IMR-90 (cell line): ENCODE measurements around the gene AAGAB.

Experiments used
- BHLHE40 ChIP-seq: fragments of 150-350 bp; IDR thresholded peaks from 2 replicates; pipeline ENCODE4 v1.6.1; 2016; ENCODE audit warnings: mild to moderate bottlenecking, low read depth, low read length
- MAFK ChIP-seq: IDR thresholded peaks from 2 replicates; pipeline ENCODE4 v1.6.1; 2012; ENCODE audit warnings: low read depth, low read length, improper control_type of control experiment
- POLR2A ChIP-seq: IDR thresholded peaks from 2 replicates; pipeline ENCODE4 v1.6.1; 2012; ENCODE audit warnings: mild to moderate bottlenecking, low read depth, low read length
- RAD21 ChIP-seq: IDR thresholded peaks from 2 replicates; pipeline ENCODE4 v1.6.1; 2012; ENCODE audit warnings: low read length, improper control_type of control experiment
- RFX5 ChIP-seq: IDR thresholded peaks from 2 replicates; pipeline ENCODE4 v1.8.0; 2012; ENCODE audit warnings: low read depth, mild to moderate bottlenecking, low read length, moderate library complexity
- SMC3 ChIP-seq: fragments of 150-350 bp; IDR thresholded peaks from 2 replicates; pipeline ENCODE4 v1.6.1; 2016; ENCODE audit warnings: low read depth, mild to moderate bottlenecking, antibody characterized with exemption, low read length, moderate library complexity
- TF ChIP-seq, protein P1 (sequence below): conservative IDR thresholded peaks from 2 replicates; pipeline ENCODE4 v1.5.1; 2012; ENCODE audit warnings: mild to moderate bottlenecking, low read depth, low read length, improper control_type of control experiment
- TF ChIP-seq, protein P2 (sequence below): fragments of 150-350 bp; IDR thresholded peaks from 2 replicates; pipeline ENCODE4 v1.6.1; 2017; ENCODE audit warnings: mild to moderate bottlenecking, antibody characterized with exemption, low read length, low read depth

DNA sequence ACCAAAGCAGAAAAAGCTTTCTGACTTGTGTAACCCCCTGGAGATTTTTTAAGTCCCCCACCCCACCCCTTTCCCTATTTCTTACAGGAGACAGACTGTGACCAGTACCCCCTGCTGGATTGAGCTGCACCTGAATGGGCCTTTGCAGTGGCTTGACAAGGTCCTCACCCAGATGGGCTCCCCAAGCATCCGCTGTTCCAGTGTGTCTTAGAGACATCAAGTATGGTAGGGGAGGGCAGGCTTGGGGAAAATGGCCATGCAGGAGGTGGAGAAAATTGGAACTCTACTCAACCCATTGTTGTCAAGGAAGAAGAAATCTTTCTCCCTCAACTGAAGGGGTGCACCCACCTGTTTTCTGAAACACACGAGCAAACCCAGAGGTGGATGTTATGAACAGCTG, 64.1 kb downstream of the AAGAB start:
- no peak for TF ChIP-seq SMC3
- TF ChIP-seq, protein P1, sequence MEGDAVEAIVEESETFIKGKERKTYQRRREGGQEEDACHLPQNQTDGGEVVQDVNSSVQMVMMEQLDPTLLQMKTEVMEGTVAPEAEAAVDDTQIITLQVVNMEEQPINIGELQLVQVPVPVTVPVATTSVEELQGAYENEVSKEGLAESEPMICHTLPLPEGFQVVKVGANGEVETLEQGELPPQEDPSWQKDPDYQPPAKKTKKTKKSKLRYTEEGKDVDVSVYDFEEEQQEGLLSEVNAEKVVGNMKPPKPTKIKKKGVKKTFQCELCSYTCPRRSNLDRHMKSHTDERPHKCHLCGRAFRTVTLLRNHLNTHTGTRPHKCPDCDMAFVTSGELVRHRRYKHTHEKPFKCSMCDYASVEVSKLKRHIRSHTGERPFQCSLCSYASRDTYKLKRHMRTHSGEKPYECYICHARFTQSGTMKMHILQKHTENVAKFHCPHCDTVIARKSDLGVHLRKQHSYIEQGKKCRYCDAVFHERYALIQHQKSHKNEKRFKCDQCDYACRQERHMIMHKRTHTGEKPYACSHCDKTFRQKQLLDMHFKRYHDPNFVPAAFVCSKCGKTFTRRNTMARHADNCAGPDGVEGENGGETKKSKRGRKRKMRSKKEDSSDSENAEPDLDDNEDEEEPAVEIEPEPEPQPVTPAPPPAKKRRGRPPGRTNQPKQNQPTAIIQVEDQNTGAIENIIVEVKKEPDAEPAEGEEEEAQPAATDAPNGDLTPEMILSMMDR = no peak
- no peak for TF ChIP-seq RAD21
- TF ChIP-seq, protein P2, sequence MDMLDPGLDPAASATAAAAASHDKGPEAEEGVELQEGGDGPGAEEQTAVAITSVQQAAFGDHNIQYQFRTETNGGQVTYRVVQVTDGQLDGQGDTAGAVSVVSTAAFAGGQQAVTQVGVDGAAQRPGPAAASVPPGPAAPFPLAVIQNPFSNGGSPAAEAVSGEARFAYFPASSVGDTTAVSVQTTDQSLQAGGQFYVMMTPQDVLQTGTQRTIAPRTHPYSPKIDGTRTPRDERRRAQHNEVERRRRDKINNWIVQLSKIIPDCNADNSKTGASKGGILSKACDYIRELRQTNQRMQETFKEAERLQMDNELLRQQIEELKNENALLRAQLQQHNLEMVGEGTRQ = no peak
- no peak for TF ChIP-seq BHLHE40
- TF ChIP-seq POLR2A = no peak
- no peak for TF ChIP-seq RFX5
- no peak for TF ChIP-seq MAFK
